Gastroesophageal sphincter (tissue), 3 donors: Measurements from ENCODE around the gene RAD51B.

Experiments
- CTCF ChIP-seq, 4 experiments: fragments of 200-600 bp in 2 of 4; fragments of 450-650 bp in 2 of 4; sonication (generic) in 1 of 4; IDR thresholded peaks; one replicate each; pipeline ENCODE4 v1.5.1; 2017 to 2019; ENCODE audit warnings: antibody characterized with exemption in 4 of 4, mild to moderate bottlenecking in 2 of 4, moderate library complexity in 2 of 4
- EP300 ChIP-seq: sonication (generic); formaldehyde crosslinking; IDR thresholded peaks from one replicate; pipeline ENCODE4 v1.6.1; 2017; ENCODE audit warnings: antibody characterized with exemption, mild to moderate bottlenecking
- POLR2A ChIP-seq, 2 donors: fragments of 450-650 bp; IDR thresholded peaks; one replicate each; pipeline ENCODE4 v1.6.1; 2017; ENCODE audit warnings: antibody characterized with exemption in 2 of 2, mild to moderate bottlenecking in 2 of 2, moderate library complexity in 1 of 2
- POLR2AphosphoS5 ChIP-seq: sonication (generic); formaldehyde crosslinking; IDR thresholded peaks from one replicate; pipeline ENCODE4 v1.6.1; 2017; ENCODE audit warnings: antibody characterized with exemption

DNA sequence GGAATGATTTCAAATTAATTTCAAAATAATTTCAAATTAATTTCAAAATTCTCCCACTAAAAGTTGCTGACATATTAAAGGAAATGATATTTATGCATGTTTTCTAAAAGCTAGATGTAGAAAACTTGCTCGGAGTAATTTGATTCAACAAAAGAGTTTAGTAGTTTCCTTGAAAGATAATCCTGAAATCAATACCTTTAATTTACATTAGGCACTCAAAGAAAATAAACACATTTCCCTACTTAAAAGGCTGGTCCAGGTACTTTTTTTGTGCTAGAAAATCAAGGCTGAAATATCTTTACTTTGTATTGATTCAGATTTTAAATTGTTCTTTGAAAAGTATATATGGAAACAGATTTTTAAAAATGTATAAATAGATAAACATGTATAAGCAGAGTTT, 370.5 kb downstream of the RAD51B start:
- TF ChIP-seq CTCF (IDR thresholded peaks at IDR 0.05) (no peak), POLR2A (IDR thresholded peaks at IDR 0.05) (no peak), POLR2AphosphoS5 (no peak), EP300 (no peak)
